Psoas muscle (tissue), 8 donors: ENCODE results near the gene ITGA3. TPM values are rescaled to one million over a fixed set of nuclear protein-coding genes. Genes with fewer than 3 reads are reported as not detected.
A peak's percentile ranks its signal among the peaks of the same experiment; 100 is the strongest.

Experiments used
- ATAC-seq, 4 donors: fragments of 200-7000 bp; cut with Tn5 transposase; one replicate each; pipeline ENCODE4 v1.9.1; 2020; ENCODE audit warnings: moderate library complexity in 3 of 4, mild to moderate bottlenecking in 2 of 4
- DNase-seq, 2 donors: peaks; one replicate each; pipeline ENCODE4 v3.0.0-alpha.2; 2020
- H3K27ac ChIP-seq: fragments of 200-600 bp; one replicate; pipeline ENCODE4 v1.8.0; 2022
- H3K27me3 ChIP-seq, 3 donors: fragments of 200-600 bp in 1 of 3; one replicate each; pipeline versions ENCODE4 v1.6.1 to v1.8.0; 2013 to 2022; ENCODE audit warnings: low read length in 2 of 3, mild to moderate bottlenecking in 2 of 3, moderate library complexity in 1 of 3; ENCODE audit not compliant: insufficient read depth in 3 of 3
- H3K36me3 ChIP-seq, 2 donors: fragments of 200-600 bp in 1 of 2; one replicate each; pipeline versions ENCODE4 v1.6.1 to v1.8.0; 2013 to 2022; ENCODE audit warnings: low read depth in 1 of 2, mild to moderate bottlenecking in 1 of 2, moderate library complexity in 1 of 2; ENCODE audit not compliant: insufficient read depth in 1 of 2
- H3K4me1 ChIP-seq: fragments of 200-600 bp; one replicate; pipeline ENCODE4 v1.8.0; 2022
- H3K4me3 ChIP-seq: fragments of 200-600 bp; one replicate; pipeline ENCODE4 v1.8.0; 2022; ENCODE audit warnings: mild to moderate bottlenecking
- H3K9me3 ChIP-seq: fragments of 200-600 bp; one replicate; pipeline ENCODE4 v1.8.0; 2022
- WGBS, 3 donors: extraction: QIAGEN DNeasy Blood & Tissue Kit; methylation state at CpG; one replicate each; pipeline versions ENCODE4 v1.1.6 to v1.1.7; 2013; 5-methylcytosine and 5-hydroxymethylcytosine counted together
- intact Hi-C, 2 donors: fragments of 100-400 bp; cut with DNase I; formaldehyde crosslinking; loops; one replicate each; pipeline versions ENCODE4 v1.11.0 to v1.14.2; 2022
- polyA plus RNA-seq, 3 donors: library from polyadenylated mRNA; stranded (reverse); fragments of 200-250 nt; gene quantifications; one replicate each; pipeline ENCODE4 v1.2.3, GENCODE V29; 2013
- total RNA-seq, 4 donors: library from RNA; stranded (reverse); fragmentation: NEBNext Ultra II Directional in 2 of 4; extraction: Animal tissue kit (Norgen Biotek cat#: 25700) in 2 of 4; gene quantifications; one replicate each; pipeline versions ENCODE4 v1.2.1 to v1.2.4, GENCODE V29; 2021 to 2023
- TF ChIP-seq, protein P1 (sequence below): fragments of 200-600 bp; IDR thresholded peaks from one replicate; pipeline ENCODE4 v1.8.0; 2022; ENCODE audit warnings: antibody characterized with exemption
- donor health status: healthy with polysubstance abuse.
- donor health status: DM: no; HTN: no; CAD: no; lungs with moderate emphysema.
- donor health status: Bipolar disorder and iron deficiency.
- donor health status: healthy.
- donor health status: DM: yes; HTN: yes; CAD: no.
- donor health status: DM: no; HTN: no; CAD: no.
- donor health status: DM: no; HTN: no; CAD: no.
- donor health status: DM: yes; HTN: yes; CAD: no.

ITGA3 gene
- total and polyA plus RNA-seq, 7 donors, result 4.9 to 21.9 (median 10.9) TPM

GRCh38 chr17:50099003-50099402, 43.1 kb downstream of the ITGA3 start:
- DNase-seq (no peak), ATAC-seq (no peak)
- Histone ChIP-seq H3K27ac (peak overlapping the region; percentile 88), H3K4me1 (peaks cover 82% of the 10 kb centered on the region), H3K9me3 (no peaks in the 10 kb centered on the region), H3K4me3 (no peak overlapping the region), H3K27me3 (no peaks in the 10 kb centered on the region), H3K36me3 (peaks cover 0 to 25% of the 10 kb centered on the region in 2 donors)
- intact Hi-C loops, result loop anchor here in 1 of 2 donors (5.0 kb wide), 1 partner anchor 68 kb away; the partner anchor contains the start of gene SGCA
- 19 to 49% (median 33%) methylated on average over 5 of the region's 5 CpGs for WGBS, 3 donors
- TF ChIP-seq, protein P1, sequence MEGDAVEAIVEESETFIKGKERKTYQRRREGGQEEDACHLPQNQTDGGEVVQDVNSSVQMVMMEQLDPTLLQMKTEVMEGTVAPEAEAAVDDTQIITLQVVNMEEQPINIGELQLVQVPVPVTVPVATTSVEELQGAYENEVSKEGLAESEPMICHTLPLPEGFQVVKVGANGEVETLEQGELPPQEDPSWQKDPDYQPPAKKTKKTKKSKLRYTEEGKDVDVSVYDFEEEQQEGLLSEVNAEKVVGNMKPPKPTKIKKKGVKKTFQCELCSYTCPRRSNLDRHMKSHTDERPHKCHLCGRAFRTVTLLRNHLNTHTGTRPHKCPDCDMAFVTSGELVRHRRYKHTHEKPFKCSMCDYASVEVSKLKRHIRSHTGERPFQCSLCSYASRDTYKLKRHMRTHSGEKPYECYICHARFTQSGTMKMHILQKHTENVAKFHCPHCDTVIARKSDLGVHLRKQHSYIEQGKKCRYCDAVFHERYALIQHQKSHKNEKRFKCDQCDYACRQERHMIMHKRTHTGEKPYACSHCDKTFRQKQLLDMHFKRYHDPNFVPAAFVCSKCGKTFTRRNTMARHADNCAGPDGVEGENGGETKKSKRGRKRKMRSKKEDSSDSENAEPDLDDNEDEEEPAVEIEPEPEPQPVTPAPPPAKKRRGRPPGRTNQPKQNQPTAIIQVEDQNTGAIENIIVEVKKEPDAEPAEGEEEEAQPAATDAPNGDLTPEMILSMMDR, result no peak

- TF ChIP-seq, protein P1, result no peak
- H3K4me1 ChIP-seq, result peaks cover 80% of the 10 kb centered on the region
- DNase-seq (no peak), ATAC-seq (no peak)
- peaks cover 0 to 34% of the 10 kb centered on the region in 2 donors for H3K36me3 ChIP-seq
- peak overlapping the region; percentile 40 for H3K4me3 ChIP-seq
- H3K27me3 ChIP-seq, result no peaks in the 10 kb centered on the region
- no peaks in the 10 kb centered on the region for H3K9me3 ChIP-seq
- peak overlapping the region; percentile 88 for H3K27ac ChIP-seq
- intact Hi-C loops, result no loop called here
- WGBS, 3 donors, result 52 to 69% (median 56%) methylated on average over 5 of the region's 5 CpGs
Observed at GRCh38 chr17:50100480-50100883, 44.6 kb downstream of the ITGA3 start.

DNA sequence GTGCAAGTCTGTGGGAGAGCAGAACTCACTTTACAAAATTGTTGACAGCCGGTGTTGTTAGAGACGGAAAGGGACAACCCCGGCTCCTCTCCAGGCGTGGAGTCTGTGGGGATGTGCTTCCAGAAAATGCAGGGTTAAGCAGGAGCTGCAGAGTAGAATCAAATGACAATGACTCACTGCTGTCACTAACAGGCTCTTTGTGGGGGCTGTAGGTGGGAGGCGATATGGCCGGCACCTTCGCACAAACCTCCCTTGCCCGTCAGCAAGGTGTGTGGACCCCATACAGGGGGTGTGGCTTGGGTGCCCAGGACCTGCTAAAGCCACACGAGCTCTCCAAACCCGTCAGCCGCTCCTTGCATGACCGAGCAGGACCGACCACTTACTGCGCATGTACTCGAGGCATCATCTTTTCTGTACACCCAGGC, 45.0 kb downstream of the ITGA3 start:
- Histone ChIP-seq H3K9me3 (no peaks in the 10 kb centered on the region), H3K4me1 (peaks cover 78% of the 10 kb centered on the region), H3K36me3 (peaks cover 0 to 39% of the 10 kb centered on the region in 2 donors), H3K27me3 (no peaks in the 10 kb centered on the region), H3K27ac (peak overlapping the region; percentile 88), H3K4me3 (peak overlapping the region; percentile 40)
- WGBS, 3 donors, result 18 to 35% (median 26%) methylated on average over 15 of the region's 15 CpGs
- DNase-seq (peak in 1 of 2 donors; percentile 31), ATAC-seq (peak; percentile 52 to 71 (median 58))
- intact Hi-C loops, result no loop called here
- TF ChIP-seq, protein P1, result no peak

DNA sequence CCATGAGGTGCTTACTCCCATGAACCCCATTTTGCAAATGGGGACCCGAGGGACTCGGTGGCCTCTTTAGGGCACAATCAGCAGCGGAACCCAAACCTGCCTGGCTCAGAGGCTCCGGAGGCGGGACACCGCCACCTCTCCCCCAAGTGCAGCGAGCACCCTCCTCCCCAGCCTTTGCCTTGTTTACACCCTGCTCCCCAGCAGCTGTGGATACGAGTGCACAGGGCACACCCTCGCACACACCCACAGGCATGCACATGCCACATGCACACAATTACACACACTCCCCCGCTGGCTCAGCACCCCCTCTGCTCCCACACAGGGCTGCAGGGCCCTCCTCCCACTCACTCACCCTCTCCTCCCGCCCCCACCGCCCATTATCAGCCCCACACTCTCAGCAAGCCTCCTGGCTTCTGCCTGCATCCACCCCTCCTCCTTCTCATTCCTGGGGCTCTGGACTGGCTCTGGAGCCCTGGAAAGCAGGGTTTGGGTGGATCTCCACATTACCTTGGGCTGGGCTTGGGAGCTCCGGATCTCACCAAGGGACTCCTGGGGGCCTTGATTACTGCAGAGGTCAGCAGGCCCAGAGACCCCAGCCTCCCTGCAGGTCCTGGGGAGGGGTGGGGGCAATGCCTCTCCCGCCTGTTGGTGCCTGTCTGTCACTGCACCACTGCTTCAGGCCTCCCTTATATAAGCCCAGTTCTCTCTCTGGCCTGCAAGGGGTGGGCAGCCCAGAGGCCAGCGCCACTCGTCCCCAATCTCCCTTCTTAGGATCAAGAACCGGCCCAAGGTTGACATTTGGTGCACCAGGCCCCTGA, 45.6 kb downstream of the ITGA3 start:
- intact Hi-C loops, result no loop called here
- peak; percentile 23 to 65 for DNase-seq
- Histone ChIP-seq H3K27ac (peak overlapping the region; percentile 88), H3K27me3 (no peaks in the 10 kb centered on the region), H3K36me3 (peaks cover 0 to 45% of the 10 kb centered on the region in 2 donors), H3K4me1 (peaks cover 72% of the 10 kb centered on the region), H3K9me3 (no peaks in the 10 kb centered on the region), H3K4me3 (peak overlapping the region; percentile 40)
- WGBS, 3 donors, result 23 to 31% (median 28%) methylated on average over 17 of the region's 17 CpGs
- peak; percentile 41 to 51 (median 46) for ATAC-seq
- TF ChIP-seq, protein P1, result no peak
